DMS 273 treated with DMSO at 0.1 percent for 48 hours (cell line): ENCODE results near the gene HEXIM2.
"Not testable (repeated sequence)": the region's sequence is repeated elsewhere in the genome, so short reads cannot be mapped to it uniquely, and the experiment has no call there.

Source experiments
- DNase-seq: peaks from one replicate; lab custom pipeline; 2025; lab: John Stamatoyannopoulos, UW

Gene HEXIM2

GRCh38 chr17:45170280-45170930 is 8.7 kb downstream of the HEXIM2 start:
- DNase-seq, result no peak

- no peak for DNase-seq
Observed at GRCh38 chr17:45170931-45171337, 9.3 kb downstream of the HEXIM2 start.

GRCh38 chr17:45171338-45172231 is 9.9 kb downstream of the HEXIM2 start:
- peak; percentile 24 for DNase-seq

- no peak for DNase-seq
Observed at GRCh38 chr17:45172232-45172540, 10.5 kb downstream of the HEXIM2 start.

- peak; percentile 66 for DNase-seq
Observed at GRCh38 chr17:45172541-45173286, 11.0 kb downstream of the HEXIM2 start.

- no peak for DNase-seq
Observed at GRCh38 chr17:45175759-45176115, 14.1 kb downstream of the HEXIM2 start.

GRCh38 chr17:45177563-45177962 is 15.9 kb downstream of the HEXIM2 start:
- DNase-seq, result no peak

GRCh38 chr17:45184144-45184543 is 22.5 kb downstream of the HEXIM2 start:
- no peak for DNase-seq

GRCh38 chr17:45186801-45187354 is 25.2 kb downstream of the HEXIM2 start:
- no peak for DNase-seq

- no peak for DNase-seq
Observed at GRCh38 chr17:45189009-45189408, 27.3 kb downstream of the HEXIM2 start.

- no peak for DNase-seq
Observed at GRCh38 chr17:45190503-45191255, 29.0 kb downstream of the HEXIM2 start.

GRCh38 chr17:45195424-45195823 is 33.7 kb downstream of the HEXIM2 start:
- DNase-seq, result no peak

- no peak for DNase-seq
Observed at GRCh38 chr17:45197108-45197507, 35.4 kb downstream of the HEXIM2 start.

GRCh38 chr17:45197555-45198334 is 36.1 kb downstream of the HEXIM2 start:
- DNase-seq, result peak; percentile 65

GRCh38 chr17:45200701-45201100 is 39.0 kb downstream of the HEXIM2 start:
- no peak for DNase-seq

- DNase-seq, result no peak
Observed at GRCh38 chr17:45201457-45201856, 39.8 kb downstream of the HEXIM2 start.

GRCh38 chr17:45201880-45202279 is 40.2 kb downstream of the HEXIM2 start:
- not testable (repeated sequence) for DNase-seq

GRCh38 chr17:45218895-45219661 is 57.4 kb downstream of the HEXIM2 start:
- DNase-seq, result no peak
